Measurements from ENCODE around the gene SLC6A7.
A peak's percentile ranks its signal among the peaks of the same experiment; 100 is the strongest.

SLC6A7 gene

DNA sequence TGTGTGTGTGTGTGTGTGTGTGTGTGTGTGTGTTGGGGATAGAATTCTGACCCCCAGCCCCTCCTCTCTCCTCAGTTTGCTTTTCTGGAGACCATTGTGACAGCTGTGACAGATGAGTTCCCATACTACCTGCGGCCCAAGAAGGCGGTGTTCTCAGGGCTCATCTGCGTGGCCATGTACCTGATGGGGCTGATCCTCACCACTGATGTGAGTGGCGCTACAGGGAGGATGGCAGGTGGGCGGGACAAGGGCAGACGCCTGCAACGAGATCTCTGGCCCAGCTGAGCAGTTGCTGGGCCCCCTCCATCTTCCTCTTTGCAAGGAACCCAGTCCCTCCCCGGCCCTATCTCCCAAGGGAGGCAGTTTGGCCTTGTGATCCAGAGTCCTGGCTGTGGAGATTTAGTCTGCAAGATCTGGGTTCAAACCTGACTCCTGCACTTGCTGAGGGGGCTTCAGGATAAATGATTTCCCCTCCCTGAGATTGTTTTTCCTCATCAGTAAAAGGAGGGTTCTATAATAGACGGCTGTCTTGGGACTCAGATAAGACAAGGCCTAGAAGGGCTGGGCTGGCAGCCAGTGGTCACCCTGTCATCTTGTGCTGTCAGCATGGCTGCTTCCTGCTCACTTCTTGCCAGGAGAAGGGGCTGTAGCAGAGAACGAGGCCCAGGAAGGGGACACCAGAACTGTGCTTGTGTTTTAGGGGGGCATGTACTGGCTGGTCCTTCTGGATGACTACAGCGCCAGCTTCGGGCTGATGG lies 14.1 kb downstream of the SLC6A7 start:
- TF ChIP-seq, protein P1, sequence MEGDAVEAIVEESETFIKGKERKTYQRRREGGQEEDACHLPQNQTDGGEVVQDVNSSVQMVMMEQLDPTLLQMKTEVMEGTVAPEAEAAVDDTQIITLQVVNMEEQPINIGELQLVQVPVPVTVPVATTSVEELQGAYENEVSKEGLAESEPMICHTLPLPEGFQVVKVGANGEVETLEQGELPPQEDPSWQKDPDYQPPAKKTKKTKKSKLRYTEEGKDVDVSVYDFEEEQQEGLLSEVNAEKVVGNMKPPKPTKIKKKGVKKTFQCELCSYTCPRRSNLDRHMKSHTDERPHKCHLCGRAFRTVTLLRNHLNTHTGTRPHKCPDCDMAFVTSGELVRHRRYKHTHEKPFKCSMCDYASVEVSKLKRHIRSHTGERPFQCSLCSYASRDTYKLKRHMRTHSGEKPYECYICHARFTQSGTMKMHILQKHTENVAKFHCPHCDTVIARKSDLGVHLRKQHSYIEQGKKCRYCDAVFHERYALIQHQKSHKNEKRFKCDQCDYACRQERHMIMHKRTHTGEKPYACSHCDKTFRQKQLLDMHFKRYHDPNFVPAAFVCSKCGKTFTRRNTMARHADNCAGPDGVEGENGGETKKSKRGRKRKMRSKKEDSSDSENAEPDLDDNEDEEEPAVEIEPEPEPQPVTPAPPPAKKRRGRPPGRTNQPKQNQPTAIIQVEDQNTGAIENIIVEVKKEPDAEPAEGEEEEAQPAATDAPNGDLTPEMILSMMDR (conservative IDR thresholded peaks at IDR 0.05; ENCODE audit: low read depth, low read length) = no peak
- H3K4me3 ChIP-seq (ENCODE audit: low read length) = no peak overlapping the region
- DNase-seq (ENCODE audit: low read depth) = no peak

DNA sequence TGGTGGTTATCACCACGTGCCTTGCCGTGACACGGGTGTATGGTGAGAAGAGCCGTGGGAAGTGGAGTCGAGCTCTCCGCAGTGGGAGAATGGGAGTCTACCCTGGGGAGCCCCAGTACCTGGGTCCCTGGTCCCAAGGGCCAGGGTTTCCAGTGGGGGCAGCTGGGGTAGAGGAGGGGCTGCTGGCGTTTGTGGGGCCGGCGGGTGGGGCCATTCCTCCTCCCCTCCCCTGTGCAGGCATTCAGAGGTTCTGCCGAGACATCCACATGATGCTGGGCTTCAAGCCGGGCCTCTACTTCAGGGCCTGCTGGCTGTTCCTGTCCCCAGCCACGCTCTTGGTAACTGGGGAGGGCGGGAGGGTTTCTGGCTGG lies 14.7 kb downstream of the SLC6A7 start:
- TF ChIP-seq, protein P1 (conservative IDR thresholded peaks at IDR 0.05; ENCODE audit: low read depth, low read length) = no peak
- no peak for DNase-seq (ENCODE audit: low read depth)
- no peak overlapping the region for H3K4me3 ChIP-seq (ENCODE audit: low read length)

DNA sequence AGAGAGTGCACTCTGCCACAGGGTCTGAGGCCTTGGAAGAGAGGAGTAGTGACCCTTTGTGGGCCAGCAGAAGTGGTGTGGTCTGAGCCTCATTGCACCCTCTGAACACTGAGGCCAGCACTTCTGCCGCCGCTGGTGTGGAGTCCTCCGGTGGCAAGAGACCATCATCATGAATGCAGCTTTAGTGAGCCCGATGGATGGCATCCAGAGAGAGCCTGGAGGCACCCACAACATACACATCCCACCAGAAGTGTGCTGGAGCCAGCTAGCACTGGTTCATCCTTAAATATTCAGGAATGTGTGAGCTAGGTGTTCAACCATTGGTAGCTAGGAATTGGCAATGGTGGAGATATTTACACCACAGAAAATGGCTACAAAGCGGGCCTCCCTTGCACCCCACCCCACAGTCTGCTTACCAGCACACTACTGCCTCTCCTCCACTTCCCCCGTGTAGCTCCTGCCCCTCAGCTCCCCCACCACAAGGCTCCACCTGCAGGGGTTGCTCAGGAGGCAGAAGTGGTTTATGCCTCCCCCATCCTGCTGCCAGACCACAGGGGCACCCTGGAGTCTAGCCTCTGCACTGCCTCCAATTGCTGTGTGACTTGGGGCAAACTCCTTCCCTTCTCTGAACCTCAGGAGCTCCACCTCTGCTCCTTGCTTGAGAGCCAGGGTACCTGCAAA lies 16.4 kb downstream of the SLC6A7 start:
- no peak for DNase-seq (ENCODE audit: low read depth)
- TF ChIP-seq, protein P1 (conservative IDR thresholded peaks at IDR 0.05; ENCODE audit: low read depth, low read length) = no peak
- no peak overlapping the region for H3K4me3 ChIP-seq (ENCODE audit: low read length)

DNA sequence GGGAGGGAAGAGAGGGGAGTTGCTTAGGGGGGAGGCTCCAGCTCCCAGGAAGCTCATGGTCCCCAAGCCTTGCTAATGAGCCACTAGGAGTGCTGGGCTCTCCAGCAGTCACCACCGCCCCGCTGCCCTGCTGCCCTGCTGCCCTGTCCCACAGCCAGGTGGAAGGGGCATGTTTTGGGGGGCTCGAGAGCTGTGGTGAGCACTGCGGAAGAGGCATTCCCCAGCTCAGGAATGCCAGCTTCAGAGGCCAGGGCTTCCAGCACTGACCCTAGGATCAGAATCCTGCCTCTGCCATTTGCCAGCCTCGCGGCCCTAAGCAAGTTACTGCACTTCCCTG lies 16.9 kb downstream of the SLC6A7 start:
- DNase-seq (ENCODE audit: low read depth) = no peak
- no peak overlapping the region for H3K4me3 ChIP-seq (ENCODE audit: low read length)
- TF ChIP-seq, protein P1 (conservative IDR thresholded peaks at IDR 0.05; ENCODE audit: low read depth, low read length) = no peak

DNA sequence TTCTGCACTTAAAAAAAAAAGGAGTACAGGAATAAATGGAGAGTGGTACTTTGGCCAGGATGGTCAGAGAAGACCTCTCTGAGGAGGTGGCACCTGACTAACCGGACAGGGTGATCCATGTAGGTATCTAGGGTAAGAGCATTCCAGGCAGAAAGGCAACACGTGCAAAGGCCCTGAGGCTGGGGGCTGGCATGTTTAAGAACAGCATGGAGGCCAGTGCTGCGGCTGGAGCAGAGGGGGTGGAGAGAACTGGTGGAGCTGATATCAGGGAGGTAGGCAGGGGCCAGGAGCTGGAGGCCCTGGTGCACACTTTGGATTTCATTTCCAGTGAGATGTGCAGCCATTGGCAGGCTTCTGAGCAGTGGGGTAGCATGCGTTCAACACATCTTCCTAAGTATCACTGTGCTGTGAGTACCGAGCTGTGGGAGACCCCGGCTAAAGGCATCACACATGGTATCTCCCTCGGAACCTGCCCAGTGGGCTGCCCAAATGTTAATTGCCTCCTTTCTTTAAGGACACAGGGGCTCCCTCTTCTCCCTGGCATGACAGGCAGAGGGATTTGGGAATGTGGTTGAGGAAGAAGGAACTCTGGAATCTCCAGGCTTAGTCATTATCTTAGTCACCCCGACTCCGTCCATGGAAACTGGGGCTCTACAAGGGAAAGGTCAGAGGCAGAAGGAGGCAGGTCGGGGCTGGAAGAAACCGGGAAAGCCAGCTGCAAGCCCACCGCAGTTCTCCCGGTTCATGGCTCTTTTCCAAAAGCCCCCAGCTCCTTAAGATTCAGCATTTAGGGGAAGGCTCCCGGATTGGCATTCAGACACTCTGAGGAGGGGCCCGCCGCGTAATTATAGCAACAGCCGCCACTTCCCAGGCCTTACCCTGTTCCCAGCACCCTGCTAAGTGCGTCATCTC lies 18.6 kb downstream of the SLC6A7 start:
- no peak for DNase-seq (ENCODE audit: low read depth)
- TF ChIP-seq, protein P1 (conservative IDR thresholded peaks at IDR 0.05; ENCODE audit: low read depth, low read length) = no peak
- no peak overlapping the region for H3K4me3 ChIP-seq (ENCODE audit: low read length)

DNA sequence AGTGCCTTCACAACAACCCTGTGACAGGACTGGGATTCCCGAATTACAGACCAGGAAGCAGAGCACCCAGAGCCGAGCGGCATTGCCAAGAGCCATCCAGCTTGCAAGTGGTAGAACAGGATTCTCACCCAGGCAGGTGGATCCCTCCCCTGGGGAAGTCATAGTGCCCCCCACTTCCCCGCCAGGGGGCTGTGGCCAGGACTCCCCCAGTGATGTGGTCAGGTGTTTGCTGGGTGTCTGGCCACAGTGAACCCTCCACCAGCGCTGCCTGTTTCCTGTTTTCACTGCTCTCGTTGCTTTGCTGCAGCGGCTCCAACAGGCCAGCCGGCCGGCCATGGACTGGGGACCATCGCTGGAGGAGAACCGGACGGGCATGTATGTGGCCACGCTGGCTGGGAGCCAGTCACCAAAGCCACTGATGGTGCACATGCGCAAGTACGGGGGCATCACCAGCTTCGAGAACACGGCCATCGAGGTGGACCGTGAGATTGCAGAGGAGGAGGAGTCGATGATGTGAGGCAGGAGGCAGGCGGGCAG lies 19.3 kb downstream of the SLC6A7 start:
- TF ChIP-seq, protein P1 (conservative IDR thresholded peaks at IDR 0.05; ENCODE audit: low read depth, low read length) = no peak
- H3K4me3 ChIP-seq (ENCODE audit: low read length) = no peak overlapping the region
- peak; percentile 6 for DNase-seq (ENCODE audit: low read depth)

Data from retinal pigment epithelial cell (primary cell).